Astrocyte of the spinal cord (primary cell): ENCODE results near the gene TNS4.
A peak's percentile ranks its signal among the peaks of the same experiment; 100 is the strongest.

Experiments
- DNase-seq: peaks from one replicate; pipeline ENCODE4 v3.0.0; 2011; ENCODE audit warnings: low read depth, low spot score
- H3K4me3 ChIP-seq: 2 replicates; pipeline ENCODE4 v1.5.1; 2011; ENCODE audit warnings: low read depth, mild to moderate bottlenecking, low read length, moderate library complexity
- CTCF ChIP-seq: IDR thresholded peaks from 2 replicates; pipeline ENCODE4 v1.5.1; 2012; ENCODE audit warnings: low read depth, mild to moderate bottlenecking, low read length, inconsistent platforms
- in situ Hi-C: cut with HindIII; loops from 2 replicates; pipeline ENCODE4 v1.10.0; 2017; ENCODE audit warnings: low sequenced_read_pairs

The TNS4 gene

GRCh38 chr17:40447806-40448205, 53.6 kb downstream of the TNS4 start:
- in situ Hi-C loops, result no loop called here
- peak overlapping the region; percentile 25 for H3K4me3 ChIP-seq
- no peak for TF ChIP-seq CTCF
- DNase-seq, result no peak

- TF ChIP-seq CTCF, result no peak
- in situ Hi-C loops, result no loop called here
- DNase-seq, result no peak
- H3K4me3 ChIP-seq, result peak overlapping the region; percentile 25
These were observed 54.2 kb downstream of the TNS4 start for GRCh38 chr17:40447148-40447644.

- DNase-seq, result no peak
- H3K4me3 ChIP-seq, result peak overlapping the region; percentile 64
- in situ Hi-C loops, result no loop called here
- TF ChIP-seq CTCF, result no peak
These were observed 55.5 kb downstream of the TNS4 start for GRCh38 chr17:40445751-40446468.

- DNase-seq, result no peak
- in situ Hi-C loops, result no loop called here
- peak overlapping the region; percentile 64 for H3K4me3 ChIP-seq
- no peak for TF ChIP-seq CTCF
These were observed 57.2 kb downstream of the TNS4 start for GRCh38 chr17:40443988-40444899.

GRCh38 chr17:40443196-40443987, 58.0 kb downstream of the TNS4 start, which contains the start of gene IGFBP4:
Gene IGFBP4, plus strand, starts transcription at chr17:40443450. Its CDS starts 286 bp downstream, at chr17:40443736.
- peak; percentile 19 for TF ChIP-seq CTCF
- peak within 1 kb of the TSS; percentile 64 for H3K4me3 ChIP-seq
- DNase-seq, result peak; percentile 76
- in situ Hi-C loops, result no loop called here
